HepG2 (cell line): ENCODE measurements around the gene SLC27A1. TPM values are rescaled to one million over a fixed set of nuclear protein-coding genes. Genes with fewer than 3 reads are reported as not detected.

ENCODE experiments used
- ATAC-seq: fragments of 200-7000 bp; cut with Tn5 transposase; 3 replicates; pipeline ENCODE4 v1.9.1; 2020; ENCODE audit warnings: mild to moderate bottlenecking, moderate library complexity
- BruUV-seq: library from RNA; stranded (reverse); fragments of 400-500 nt; replicated peaks from 2 replicates; lab custom pipeline; 2021; lab: Mats Ljungman, UMichigan
- CTCF ChIA-PET: fragments of 300-600 bp; formaldehyde crosslinking; extraction: SDS; loops from one replicate; lab custom pipeline; 2021; ENCODE audit warnings: low total read pairs, inconsistent platforms, low intra/inter-chr PET ratio; lab: Yijun Ruan, JAX
- POLR2A ChIA-PET: fragments of 350-600 bp; sonication (Branson Sonifier 250); formaldehyde crosslinking; loops from one replicate; lab custom pipeline; 2020; ENCODE audit warnings: antibody characterized with exemption, inconsistent platforms; lab: Yijun Ruan, JAX
- DNase-seq: peaks from one replicate; pipeline ENCODE4 v3.0.0-alpha.2; 2015; ENCODE audit warnings: low spot score
- FAIRE-seq: peaks from 3 replicates; lab custom pipeline; 2011; peaks lifted over from hg19 to GRCh38; lab: Jason Lieb, UNC
- H2AFZ ChIP-seq: one replicate; pipeline ENCODE4 v1.6.1; 2011; ENCODE audit warnings: low read length, inconsistent platforms
- H3K27ac ChIP-seq: fragments of 300-600 bp; 3 replicates; pipeline ENCODE4 v1.8.0; 2011; ENCODE audit warnings: mixed run types, mild to moderate bottlenecking, mixed read lengths, low read length, inconsistent platforms; ENCODE audit not compliant: insufficient read depth; ENCODE audit errors: extremely low read length
- H3K27me3 ChIP-seq, 2 experiments: fragments of 200-600 bp in 1 of 2; 2 replicates in 1 of 2; 3 replicates in 1 of 2; pipeline versions ENCODE4 v1.6.0 to v1.8.0; 2011; ENCODE audit warnings: low read length in 2 of 2, mild to moderate bottlenecking in 2 of 2, moderate library complexity in 2 of 2, inconsistent platforms in 1 of 2; ENCODE audit not compliant: insufficient read depth in 2 of 2, control insufficient read depth in 1 of 2
- H3K36me3 ChIP-seq, 2 experiments: fragments of 200-600 bp in 1 of 2; replicated peaks in 1 of 2; 2 replicates in 1 of 2; 3 replicates in 1 of 2; pipeline versions ENCODE4 v1.5.1 to v1.8.0; 2011; ENCODE audit warnings: low read length in 2 of 2, inconsistent platforms in 1 of 2; ENCODE audit not compliant: insufficient read depth in 2 of 2, control insufficient read depth in 1 of 2
- H3K4me1 ChIP-seq: 2 replicates; pipeline ENCODE4 v1.5.1; 2012; ENCODE audit warnings: low read length, inconsistent platforms; ENCODE audit not compliant: insufficient read depth
- H3K4me2 ChIP-seq: 2 replicates; pipeline ENCODE4 v1.6.0; 2011; ENCODE audit warnings: low read depth, low read length, inconsistent platforms
- H3K4me3 ChIP-seq, 3 experiments: fragments of 200-600 bp in 1 of 3; sonication (generic), shearing (Covaris generic) in 1 of 3; replicated peaks in 1 of 3; 2 replicates each; pipeline ENCODE4 v1.5.1; 2011 to 2016; ENCODE audit warnings: low read length in 3 of 3, inconsistent platforms in 2 of 3, low read depth in 2 of 3, mild to moderate bottlenecking in 2 of 3, control low read depth in 1 of 3, mixed read lengths in 1 of 3; ENCODE audit not compliant: insufficient read depth in 1 of 3
- H3K79me2 ChIP-seq: one replicate; pipeline ENCODE4 v1.6.1; 2011; ENCODE audit warnings: low read length, inconsistent platforms; ENCODE audit not compliant: insufficient read depth
- H3K9ac ChIP-seq: 2 replicates; pipeline ENCODE4 v1.6.0; 2011; ENCODE audit warnings: mild to moderate bottlenecking, low read depth, low read length, inconsistent platforms; ENCODE audit not compliant: insufficient read depth
- H3K9me3 ChIP-seq: 2 replicates; pipeline ENCODE4 v1.5.1; 2012; ENCODE audit warnings: mild to moderate bottlenecking, low read length
- H4K20me1 ChIP-seq: 2 replicates; pipeline ENCODE4 v1.6.0; 2011; ENCODE audit warnings: inconsistent platforms, mild to moderate bottlenecking, low read length, moderate library complexity; ENCODE audit not compliant: insufficient read depth
- CAMTA2 ChIP-seq: sonication (generic); formaldehyde crosslinking; IDR thresholded peaks from 2 replicates; pipeline ENCODE4 v1.4.0; 2020; ENCODE audit warnings: mild to moderate bottlenecking, missing genetic modification reagents, borderline replicate concordance
- CBX5 ChIP-seq: sonication (generic); formaldehyde crosslinking; IDR thresholded peaks from 2 replicates; pipeline ENCODE4 v1.4.0; 2020; ENCODE audit warnings: missing genetic modification reagents, borderline replicate concordance
- CHCHD3 ChIP-seq: sonication (generic); formaldehyde crosslinking; IDR thresholded peaks from 2 replicates; pipeline ENCODE4 v1.8.0; 2022; ENCODE audit warnings: mild to moderate bottlenecking, missing genetic modification reagents, moderate library complexity
- HNF4A ChIP-seq: sonication (generic); formaldehyde crosslinking; IDR thresholded peaks from 2 replicates; pipeline ENCODE4 v1.4.0; 2020; ENCODE audit warnings: missing genetic modification reagents
- HNRNPLL ChIP-seq: fragments of 200-400 bp; formaldehyde crosslinking; IDR thresholded peaks from 2 replicates; pipeline ENCODE4 v1.6.1; 2017; ENCODE audit warnings: mild to moderate bottlenecking, low read depth, low read length; ENCODE audit not compliant: poor library complexity, severe bottlenecking
- MBD4 ChIP-seq: IDR thresholded peaks from 2 replicates; pipeline ENCODE4 v1.6.1; 2012; ENCODE audit warnings: low read length, inconsistent platforms, borderline replicate concordance
- MLLT10 ChIP-seq: sonication (generic); formaldehyde crosslinking; IDR thresholded peaks from 2 replicates; pipeline ENCODE4 v1.4.0; 2020; ENCODE audit warnings: missing genetic modification reagents
- NR2F6 ChIP-seq, 2 experiments: IDR thresholded peaks; 2 replicates each; pipeline ENCODE4 v1.6.1; 2016; ENCODE audit warnings: antibody characterized with exemption in 1 of 2, mild to moderate bottlenecking in 1 of 2
- REXO4 ChIP-seq: sonication (generic); formaldehyde crosslinking; IDR thresholded peaks from 2 replicates; pipeline ENCODE4 v1.8.0; 2022; ENCODE audit warnings: missing genetic modification reagents, mild to moderate bottlenecking, borderline replicate concordance
- RFX3 ChIP-seq: IDR thresholded peaks from 2 replicates; pipeline ENCODE4 v1.6.1; 2016; ENCODE audit warnings: missing biosample characterization, missing genetic modification reagents
- SAP130 ChIP-seq: IDR thresholded peaks from 2 replicates; pipeline ENCODE4 v1.6.1; 2016; ENCODE audit warnings: low read depth
- SIX4 ChIP-seq: sonication (generic); formaldehyde crosslinking; IDR thresholded peaks from 2 replicates; pipeline ENCODE4 v1.4.0; 2020; ENCODE audit warnings: missing genetic modification reagents
- SMARCE1 ChIP-seq: fragments of 450-650 bp; IDR thresholded peaks from 2 replicates; pipeline ENCODE4 v1.6.1; 2017; ENCODE audit warnings: borderline replicate concordance
- ZBTB26 ChIP-seq: IDR thresholded peaks from 2 replicates; pipeline ENCODE4 v1.6.1; 2016; ENCODE audit warnings: missing compliant biosample characterization, missing genetic modification reagents, borderline replicate concordance
- ZFP41 ChIP-seq: sonication (generic); formaldehyde crosslinking; IDR thresholded peaks from 2 replicates; pipeline ENCODE4 v1.4.0; 2020; ENCODE audit warnings: mild to moderate bottlenecking, missing genetic modification reagents, borderline replicate concordance
- ZNF274 ChIP-seq: sonication (generic); formaldehyde crosslinking; IDR thresholded peaks from 2 replicates; pipeline ENCODE4 v1.5.1; 2020; ENCODE audit warnings: mild to moderate bottlenecking, missing genetic modification reagents
- ZNF367 ChIP-seq: sonication (generic); formaldehyde crosslinking; IDR thresholded peaks from 2 replicates; pipeline ENCODE4 v1.4.0; 2020; ENCODE audit warnings: missing genetic modification reagents, borderline replicate concordance
- ZNF564 ChIP-seq: sonication (generic); formaldehyde crosslinking; IDR thresholded peaks from 2 replicates; pipeline ENCODE4 v1.8.1; 2023; ENCODE audit warnings: mild to moderate bottlenecking, missing genetic modification reagents
- ZNF570 ChIP-seq: sonication (generic); formaldehyde crosslinking; IDR thresholded peaks from 2 replicates; pipeline ENCODE4 v1.4.0; 2020; ENCODE audit warnings: mild to moderate bottlenecking, missing genetic modification reagents, borderline replicate concordance
- ZNF883 ChIP-seq: sonication (generic); formaldehyde crosslinking; IDR thresholded peaks from 2 replicates; pipeline ENCODE4 v1.5.1; 2020; ENCODE audit warnings: mild to moderate bottlenecking, missing genetic modification reagents; ENCODE audit errors: not compliant biosample characterization
- WGBS: methylation state at CpG from one replicate; pipeline ENCODE4 v1.1.6; 2017; ENCODE audit warnings: low lambda C conversion rate; 5-methylcytosine and 5-hydroxymethylcytosine counted together
- in situ Hi-C: cut with HindIII; loops from 2 replicates; pipeline ENCODE4 v1.10.0; 2017; ENCODE audit warnings: low pct_unique_long_range_greater_than_20kb; ENCODE audit not compliant: extremely low pct_ligation_motif_present
- intact Hi-C: fragments of 100-400 bp; cut with micrococcal nuclease; formaldehyde crosslinking; loops from one replicate; pipeline ENCODE4 v1.10.0; 2022; ENCODE audit not compliant: unreplicated experiment
- polyA plus RNA-seq, 8 experiments: library from polyadenylated mRNA; depleted of rRNA in 3 of 8; stranded (reverse) in 7 of 8; unstranded in 1 of 8; fragments of >200 nt; fragmentation: Illumina TruSeq in 4 of 8; extraction: Trizol in 4 of 8; gene quantifications; 2 replicates each; pipeline versions ENCODE4 v1.2.1 to v1.2.3, GENCODE V29; 2011 to 2016; ENCODE audit warnings: low read depth in 4 of 8, missing spikeins in 1 of 8, mixed read lengths in 1 of 8; ENCODE audit not compliant: insufficient read depth in 1 of 8
- total RNA-seq, 5 experiments: library from RNA; depleted of rRNA; stranded (reverse); fragments of >200 nt; fragmentation: Illumina TruSeq; extraction: Trizol; gene quantifications; 2 replicates each; pipeline ENCODE4 v1.2.3, GENCODE V29; 2016; ENCODE audit warnings: low read depth in 1 of 5
- TF ChIP-seq, protein P1 (sequence below): sonication (generic); formaldehyde crosslinking; IDR thresholded peaks from 2 replicates; pipeline ENCODE4 v1.4.0; 2020; ENCODE audit warnings: missing genetic modification reagents, borderline replicate concordance

The SLC27A1 gene
- total and polyA plus RNA-seq, 2 of the 13 experiments (the other 11 are each of a cell fraction or from before 2014, with no cell fraction given): 4.1 to 8.8 TPM

DNA sequence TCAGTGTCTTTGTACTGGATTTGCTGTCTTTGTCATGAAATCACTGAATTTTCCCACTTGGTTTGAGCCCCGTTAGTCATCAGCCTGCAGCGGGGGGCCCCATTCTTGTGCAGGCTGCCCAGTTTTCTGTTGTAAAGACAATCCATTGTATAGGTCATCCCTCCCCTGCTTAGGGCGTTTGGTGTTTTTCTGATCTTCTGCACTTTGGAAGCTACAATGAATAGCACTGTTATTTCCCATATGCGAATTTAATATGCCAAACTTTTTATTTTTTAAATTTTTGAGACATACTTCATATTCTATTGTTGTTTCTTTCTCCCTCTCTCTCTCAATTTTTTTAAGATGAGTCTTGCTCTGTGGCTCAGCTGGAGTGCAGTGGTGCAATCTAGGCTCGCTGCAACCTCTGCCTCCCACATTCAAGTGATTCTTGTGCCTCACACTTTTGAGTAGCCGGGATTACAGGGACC, 9.0 kb downstream of the SLC27A1 start (continued):
- TF ChIP-seq ZBTB26: no peak
- no peak for TF ChIP-seq ZNF883 (CRISPR knock-in tag)
- TF ChIP-seq MLLT10 (CRISPR knock-in tag): no peak
- no peak for TF ChIP-seq NR2F6 (IDR thresholded peaks at IDR 0.05)
- TF ChIP-seq NR2F6 (CRISPR knock-in tag; IDR thresholded peaks at IDR 0.05): no peak
- TF ChIP-seq HNF4A (CRISPR knock-in tag): no peak

- H3K27me3 ChIP-seq: no peaks in the 10 kb centered on the region; a peak in 1 of 5 replicates
- no peaks in the 10 kb centered on the region for H3K9me3 ChIP-seq
- no peak for DNase-seq
- no peak overlapping the region for H3K9ac ChIP-seq
- peaks cover 0 to 1% of the 10 kb centered on the region in 2 experiments; a peak in 1 of 5 replicates for H3K36me3 ChIP-seq
- H3K4me2 ChIP-seq: no peak overlapping the region
- no peak for ATAC-seq
- H3K4me3 ChIP-seq: no peak overlapping the region
- H3K4me1 ChIP-seq: peaks cover 19% of the 10 kb centered on the region
- ChIA-PET POLR2A (no interaction called here), CTCF (no interaction called here)
- no TSS peak for BruUV-seq
- no peak for FAIRE-seq
- in situ Hi-C loops: no loop called here
- intact Hi-C loops: no loop called here
- H3K27ac ChIP-seq: no peak overlapping the region
- H3K79me2 ChIP-seq: no peaks in the 10 kb centered on the region
- H4K20me1 ChIP-seq: no peaks in the 10 kb centered on the region
- no peak overlapping the region for H2AFZ ChIP-seq
- WGBS: 82% methylated on average over 13 of the region's 13 CpGs
- no peak for TF ChIP-seq ZNF570
- no peak for TF ChIP-seq REXO4 (CRISPR knock-in tag)
- TF ChIP-seq ZFP41 (CRISPR knock-in tag): no peak
- no peak for TF ChIP-seq ZNF367 (CRISPR knock-in tag)
- TF ChIP-seq, protein P1, sequence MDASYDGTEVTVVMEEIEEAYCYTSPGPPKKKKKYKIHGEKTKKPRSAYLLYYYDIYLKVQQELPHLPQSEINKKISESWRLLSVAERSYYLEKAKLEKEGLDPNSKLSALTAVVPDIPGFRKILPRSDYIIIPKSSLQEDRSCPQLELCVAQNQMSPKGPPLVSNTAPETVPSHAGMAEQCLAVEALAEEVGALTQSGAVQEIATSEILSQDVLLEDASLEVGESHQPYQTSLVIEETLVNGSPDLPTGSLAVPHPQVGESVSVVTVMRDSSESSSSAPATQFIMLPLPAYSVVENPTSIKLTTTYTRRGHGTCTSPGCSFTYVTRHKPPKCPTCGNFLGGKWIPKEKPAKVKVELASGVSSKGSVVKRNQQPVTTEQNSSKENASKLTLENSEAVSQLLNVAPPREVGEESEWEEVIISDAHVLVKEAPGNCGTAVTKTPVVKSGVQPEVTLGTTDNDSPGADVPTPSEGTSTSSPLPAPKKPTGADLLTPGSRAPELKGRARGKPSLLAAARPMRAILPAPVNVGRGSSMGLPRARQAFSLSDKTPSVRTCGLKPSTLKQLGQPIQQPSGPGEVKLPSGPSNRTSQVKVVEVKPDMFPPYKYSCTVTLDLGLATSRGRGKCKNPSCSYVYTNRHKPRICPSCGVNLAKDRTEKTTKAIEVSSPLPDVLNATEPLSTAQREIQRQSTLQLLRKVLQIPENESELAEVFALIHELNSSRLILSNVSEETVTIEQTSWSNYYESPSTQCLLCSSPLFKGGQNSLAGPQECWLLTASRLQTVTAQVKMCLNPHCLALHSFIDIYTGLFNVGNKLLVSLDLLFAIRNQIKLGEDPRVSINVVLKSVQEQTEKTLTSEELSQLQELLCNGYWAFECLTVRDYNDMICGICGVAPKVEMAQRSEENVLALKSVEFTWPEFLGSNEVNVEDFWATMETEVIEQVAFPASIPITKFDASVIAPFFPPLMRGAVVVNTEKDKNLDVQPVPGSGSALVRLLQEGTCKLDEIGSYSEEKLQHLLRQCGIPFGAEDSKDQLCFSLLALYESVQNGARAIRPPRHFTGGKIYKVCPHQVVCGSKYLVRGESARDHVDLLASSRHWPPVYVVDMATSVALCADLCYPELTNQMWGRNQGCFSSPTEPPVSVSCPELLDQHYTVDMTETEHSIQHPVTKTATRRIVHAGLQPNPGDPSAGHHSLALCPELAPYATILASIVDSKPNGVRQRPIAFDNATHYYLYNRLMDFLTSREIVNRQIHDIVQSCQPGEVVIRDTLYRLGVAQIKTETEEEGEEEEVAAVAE (CRISPR knock-in tag): no peak
- no peak for TF ChIP-seq RFX3 (CRISPR knock-in tag)
- TF ChIP-seq ZNF274 (CRISPR knock-in tag): no peak
- TF ChIP-seq HNRNPLL: no peak
- no peak for TF ChIP-seq SMARCE1
- TF ChIP-seq CAMTA2 (CRISPR knock-in tag): no peak
- TF ChIP-seq CBX5 (CRISPR knock-in tag): no peak
- TF ChIP-seq CHCHD3 (CRISPR knock-in tag): no peak
- no peak for TF ChIP-seq SAP130 (CRISPR knock-in tag)
- TF ChIP-seq MBD4: no peak
- TF ChIP-seq ZNF564 (CRISPR knock-in tag): no peak
- no peak for TF ChIP-seq SIX4 (CRISPR knock-in tag)
Measured at GRCh38 chr19:17481986-17482385, 11.7 kb downstream of the SLC27A1 start.
